GM18505 (cell line): Measurements from ENCODE around the gene SEMA4D.

Source experiments
- ATAC-seq: cut with Tn5 transposase; IDR thresholded peaks from one replicate; pipeline ENCODE4 v1.9.1; 2021; ENCODE audit not compliant: unreplicated experiment
- POLR2A ChIP-seq: IDR thresholded peaks from 4 replicates; pipeline ENCODE4 v1.6.1; 2011; ENCODE audit warnings: borderline replicate concordance; ENCODE audit not compliant: insufficient read depth, insufficient read length; ENCODE audit errors: extremely low read depth

The SEMA4D gene

GRCh38 chr9:89342948-89343347 is 155.0 kb downstream of the SEMA4D start:
- ATAC-seq, result no peak
- no peak for TF ChIP-seq POLR2A

- no peak for TF ChIP-seq POLR2A
- ATAC-seq, result no peak
These were observed 155.7 kb downstream of the SEMA4D start for GRCh38 chr9:89342213-89342612.

- no peak for TF ChIP-seq POLR2A
- no peak for ATAC-seq
These were observed 157.6 kb downstream of the SEMA4D start for GRCh38 chr9:89340332-89340731.

- no peak for TF ChIP-seq POLR2A
These were observed 158.1 kb downstream of the SEMA4D start for GRCh38 chr9:89339807-89340206.

GRCh38 chr9:89330513-89330912 is 167.4 kb downstream of the SEMA4D start:
- ATAC-seq, result no peak
- no peak for TF ChIP-seq POLR2A

More at GRCh38 chr9:89339807-89340206, 158.1 kb downstream of the SEMA4D start:
- no peak for ATAC-seq

GRCh38 chr9:89329917-89330316 is 168.0 kb downstream of the SEMA4D start:
- no peak for ATAC-seq
- no peak for TF ChIP-seq POLR2A

- no peak for TF ChIP-seq POLR2A
- ATAC-seq, result no peak
These were observed 169.8 kb downstream of the SEMA4D start for GRCh38 chr9:89328064-89328463.

- TF ChIP-seq POLR2A, result no peak
- no peak for ATAC-seq
These were observed 172.2 kb downstream of the SEMA4D start for GRCh38 chr9:89325733-89326132.

GRCh38 chr9:89323390-89323789 is 174.5 kb downstream of the SEMA4D start:
- TF ChIP-seq POLR2A, result no peak
- no peak for ATAC-seq

GRCh38 chr9:89319015-89319905 is 178.7 kb downstream of the SEMA4D start:
- ATAC-seq, result no peak
- TF ChIP-seq POLR2A, result no peak

GRCh38 chr9:89318123-89319014 is 179.5 kb downstream of the SEMA4D start, which contains the start of gene SECISBP2:
Gene SECISBP2 (plus strand): TSS chr9:89318500. CDS start chr9:89318577, 77 bp downstream.
- peak; percentile 97 for TF ChIP-seq POLR2A
- ATAC-seq, result peak; percentile 92

- ATAC-seq, result no peak
- TF ChIP-seq POLR2A, result no peak
These were observed 180.6 kb downstream of the SEMA4D start for GRCh38 chr9:89317282-89317681.

- no peak for TF ChIP-seq POLR2A
- no peak for ATAC-seq
These were observed 182.4 kb downstream of the SEMA4D start for GRCh38 chr9:89315482-89315881.
